PC-9 (cell line): Measurements from ENCODE around the gene C7.

ENCODE experiments used
- EZH2 ChIP-seq: fragments of 200-600 bp; sonication (generic); IDR thresholded peaks from 2 replicates; pipeline ENCODE4 v1.8.0; 2017; ENCODE audit warnings: antibody characterized with exemption, low read depth
- TF ChIP-seq, protein P1 (sequence below): fragments of 200-600 bp; sonication (generic); conservative IDR thresholded peaks from 2 replicates; pipeline ENCODE4 v1.6.1; 2017; ENCODE audit warnings: mixed run types, antibody characterized with exemption, mild to moderate bottlenecking, moderate library complexity

DNA sequence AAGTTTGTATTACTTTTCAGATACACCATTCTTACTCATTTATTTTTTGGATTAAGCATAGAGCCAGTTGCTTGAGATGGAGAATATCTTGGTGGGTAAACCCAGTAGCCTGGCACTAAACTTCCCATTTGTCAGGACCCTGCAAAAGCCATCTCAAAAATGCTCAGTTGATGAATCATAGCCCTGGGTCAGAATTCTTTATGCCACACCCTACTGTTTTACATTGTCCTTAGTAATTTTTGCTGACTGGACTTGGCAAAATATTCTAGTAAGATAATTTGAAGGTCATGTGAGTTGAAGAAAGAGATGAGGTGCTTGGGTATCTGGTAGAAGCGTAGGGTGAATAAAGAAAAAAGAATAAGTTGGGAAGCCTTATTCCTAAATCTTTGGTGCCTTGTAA is 50.7 kb downstream of the C7 start:
- TF ChIP-seq, protein P1, sequence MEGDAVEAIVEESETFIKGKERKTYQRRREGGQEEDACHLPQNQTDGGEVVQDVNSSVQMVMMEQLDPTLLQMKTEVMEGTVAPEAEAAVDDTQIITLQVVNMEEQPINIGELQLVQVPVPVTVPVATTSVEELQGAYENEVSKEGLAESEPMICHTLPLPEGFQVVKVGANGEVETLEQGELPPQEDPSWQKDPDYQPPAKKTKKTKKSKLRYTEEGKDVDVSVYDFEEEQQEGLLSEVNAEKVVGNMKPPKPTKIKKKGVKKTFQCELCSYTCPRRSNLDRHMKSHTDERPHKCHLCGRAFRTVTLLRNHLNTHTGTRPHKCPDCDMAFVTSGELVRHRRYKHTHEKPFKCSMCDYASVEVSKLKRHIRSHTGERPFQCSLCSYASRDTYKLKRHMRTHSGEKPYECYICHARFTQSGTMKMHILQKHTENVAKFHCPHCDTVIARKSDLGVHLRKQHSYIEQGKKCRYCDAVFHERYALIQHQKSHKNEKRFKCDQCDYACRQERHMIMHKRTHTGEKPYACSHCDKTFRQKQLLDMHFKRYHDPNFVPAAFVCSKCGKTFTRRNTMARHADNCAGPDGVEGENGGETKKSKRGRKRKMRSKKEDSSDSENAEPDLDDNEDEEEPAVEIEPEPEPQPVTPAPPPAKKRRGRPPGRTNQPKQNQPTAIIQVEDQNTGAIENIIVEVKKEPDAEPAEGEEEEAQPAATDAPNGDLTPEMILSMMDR, result no peak
- no peak for TF ChIP-seq EZH2
